GM12878 (cell line): ENCODE measurements around the gene CLMP. TPM values are rescaled to one million over a fixed set of nuclear protein-coding genes. Genes with fewer than 3 reads are reported as not detected.
A peak's percentile ranks its signal among the peaks of the same experiment; 100 is the strongest.

ENCODE experiments used
- CEBPB ChIP-seq, 2 experiments: fragments of 150-350 bp in 1 of 2; IDR thresholded peaks; 2 replicates each; pipeline ENCODE4 v1.6.1; 2012 to 2014; ENCODE audit warnings: low read depth in 2 of 2, low read length in 2 of 2, borderline replicate concordance in 1 of 2, inconsistent platforms in 1 of 2
- CHD4 ChIP-seq: fragments of 200-600 bp; sonication (generic); IDR thresholded peaks from 2 replicates; pipeline ENCODE4 v1.6.1; 2016; ENCODE audit warnings: mild to moderate bottlenecking
- HCFC1 ChIP-seq: fragments of 150-350 bp; IDR thresholded peaks from 2 replicates; pipeline ENCODE4 v1.6.1; 2014; ENCODE audit warnings: low read length
- KDM1A ChIP-seq: fragments of 200-600 bp; sonication (generic); IDR thresholded peaks from 2 replicates; pipeline ENCODE4 v1.6.1; 2016; ENCODE audit warnings: borderline replicate concordance
- NR2F1 ChIP-seq: fragments of 450-650 bp; conservative IDR thresholded peaks from 2 replicates; pipeline ENCODE4 v1.6.1; 2017; ENCODE audit warnings: mild to moderate bottlenecking
- PAX8 ChIP-seq: fragments of 450-650 bp; IDR thresholded peaks from 2 replicates; pipeline ENCODE4 v1.6.1; 2017; ENCODE audit warnings: mild to moderate bottlenecking, moderate library complexity
- POLR2AphosphoS2 ChIP-seq: IDR thresholded peaks from 2 replicates; pipeline ENCODE4 v1.6.1; 2011; ENCODE audit warnings: low read depth, mild to moderate bottlenecking, low read length, improper control_type of control experiment, moderate library complexity
- RBBP5 ChIP-seq: fragments of 200-600 bp; sonication (generic); conservative IDR thresholded peaks from 2 replicates; pipeline ENCODE4 v1.6.1; 2016
- RELA ChIP-seq: fragments of 450-650 bp; IDR thresholded peaks from 2 replicates; pipeline ENCODE4 v1.8.0; 2014; ENCODE audit warnings: borderline replicate concordance; ENCODE audit not compliant: partially characterized antibody
- RUNX3 ChIP-seq: IDR thresholded peaks from 2 replicates; pipeline ENCODE4 v1.6.1; 2012; ENCODE audit warnings: low read length, inconsistent platforms
- SUZ12 ChIP-seq: fragments of 200-600 bp; sonication (generic); IDR thresholded peaks from one replicate; pipeline ENCODE4 v1.6.1; 2018; ENCODE audit warnings: antibody characterized with exemption, mild to moderate bottlenecking; ENCODE audit not compliant: unreplicated experiment
- TBL1XR1 ChIP-seq: IDR thresholded peaks from 2 replicates; pipeline ENCODE4 v1.6.1; 2012; ENCODE audit warnings: low read depth, low read length, improper control_type of control experiment
- TCF7 ChIP-seq: IDR thresholded peaks from 2 replicates; pipeline ENCODE4 v1.6.1; 2014; ENCODE audit warnings: antibody characterized with exemption, borderline replicate concordance
- YY1 ChIP-seq: IDR thresholded peaks from 2 replicates; pipeline ENCODE4 v1.6.1; 2011; ENCODE audit warnings: low read depth, mild to moderate bottlenecking, low read length
- ZNF384 ChIP-seq: IDR thresholded peaks from 2 replicates; pipeline ENCODE4 v1.6.1; 2012; ENCODE audit warnings: low read depth, mild to moderate bottlenecking, low read length, improper control_type of control experiment, borderline replicate concordance
- polyA plus RNA-seq, 11 experiments: library from polyadenylated mRNA; depleted of rRNA in 4 of 11; unstranded in 6 of 11; stranded (reverse) in 5 of 11; fragments of >200 nt; fragmentation: Nextera tagmentation in 4 of 11; fragmentation: Illumina TruSeq in 1 of 11; extraction: Ambion mirVana in 4 of 11; extraction: Trizol in 1 of 11; gene quantifications; 1 replicate in 1 of 11; 2 replicates in 10 of 11; pipeline versions ENCODE4 v1.2.1 to v1.2.3, GENCODE V29; 2011 to 2016; ENCODE audit warnings: inconsistent platforms in 2 of 11, missing spikeins in 2 of 11, low read depth in 1 of 11
- total RNA-seq, 4 experiments: library from RNA; depleted of rRNA in 3 of 4; stranded (reverse); fragments of >200 nt in 3 of 4; fragmentation: Illumina TruSeq in 1 of 4; extraction: Trizol in 1 of 4; gene quantifications; 2 replicates each; pipeline versions ENCODE4 v1.2.1 to v1.2.3, GENCODE V29; 2013 to 2021
- TF ChIP-seq, protein P1 (sequence below): IDR thresholded peaks from 2 replicates; pipeline ENCODE4 v1.6.1; 2012; ENCODE audit warnings: mild to moderate bottlenecking, low read depth, low read length
- TF ChIP-seq, protein P2 (sequence below): fragments of 450-650 bp; IDR thresholded peaks from 2 replicates; pipeline ENCODE4 v1.6.1; 2017; ENCODE audit warnings: antibody characterized with exemption, mild to moderate bottlenecking, moderate library complexity
- TF ChIP-seq, protein P3 (sequence below): fragments of 450-650 bp; IDR thresholded peaks from 2 replicates; pipeline ENCODE4 v1.6.1; 2017; ENCODE audit warnings: low read depth, mild to moderate bottlenecking, moderate library complexity
- TF ChIP-seq, protein P4 (sequence below): fragments of 450-650 bp; IDR thresholded peaks from 2 replicates; pipeline ENCODE4 v1.6.1; 2017; ENCODE audit warnings: mild to moderate bottlenecking, moderate library complexity

Gene CLMP
- total and polyA plus RNA-seq, 10 of the 15 experiments (the other 5 are each of a cell fraction or from before 2014, with no cell fraction given): 0.01 to 0.71 (median 0.20) TPM; not detected in 4

DNA sequence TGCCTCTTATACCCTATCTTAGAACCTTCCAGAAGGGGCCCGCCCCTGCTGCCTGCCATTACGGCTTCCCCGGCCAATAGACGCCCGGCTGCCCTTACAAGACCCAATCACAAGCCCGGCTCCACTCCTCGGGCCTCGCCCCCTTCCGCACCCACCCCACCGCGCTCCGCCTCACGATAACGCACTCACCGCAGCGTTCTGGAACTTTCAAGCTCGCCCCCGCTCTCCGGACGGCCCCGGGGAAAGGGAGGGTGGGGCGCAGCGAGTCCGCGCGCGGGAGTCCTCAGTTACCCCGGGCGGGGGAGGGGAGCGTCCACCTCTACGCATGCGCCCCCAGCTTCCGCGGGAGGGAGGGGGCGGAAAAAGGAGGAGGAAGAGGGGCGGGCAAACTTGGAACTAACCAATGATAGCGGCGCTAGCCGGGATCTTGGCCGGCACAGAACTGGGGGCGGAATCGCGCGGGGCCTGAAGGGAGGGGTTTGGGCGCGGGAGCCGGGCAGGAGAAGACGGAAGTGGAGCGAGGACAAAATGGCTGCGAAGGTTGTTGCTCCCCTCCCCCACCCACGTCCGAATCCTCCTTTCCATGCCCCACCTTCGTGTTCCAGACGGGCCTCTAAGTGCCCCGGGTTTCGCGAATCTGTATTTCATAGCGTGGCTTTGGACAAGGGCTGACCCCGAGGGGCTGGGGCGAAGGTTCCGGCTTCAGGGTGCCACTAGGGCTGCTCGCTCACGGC lies 132.7 kb downstream of the CLMP start (continued):
- TF ChIP-seq ZNF384 (no peak), NR2F1 (no peak), HCFC1 (no peak), RBBP5 (no peak), TBL1XR1 (peak; percentile 10; the same call in 1 of the 2 replicates), RELA (peak; percentile 68), PAX8 (peak; percentile 80), POLR2AphosphoS2 (no peak), TCF7 (no peak), SUZ12 (no peak), RUNX3 (peak; percentile 77), YY1 (peak; percentile 97), KDM1A (no peak), CHD4 (no peak), CEBPB (IDR thresholded peaks at IDR 0.05; ENCODE audit: borderline replicate concordance in 1 of 2, low read depth in 2 of 2, low read length in 2 of 2) (no peak)
- TF ChIP-seq, protein P1, sequence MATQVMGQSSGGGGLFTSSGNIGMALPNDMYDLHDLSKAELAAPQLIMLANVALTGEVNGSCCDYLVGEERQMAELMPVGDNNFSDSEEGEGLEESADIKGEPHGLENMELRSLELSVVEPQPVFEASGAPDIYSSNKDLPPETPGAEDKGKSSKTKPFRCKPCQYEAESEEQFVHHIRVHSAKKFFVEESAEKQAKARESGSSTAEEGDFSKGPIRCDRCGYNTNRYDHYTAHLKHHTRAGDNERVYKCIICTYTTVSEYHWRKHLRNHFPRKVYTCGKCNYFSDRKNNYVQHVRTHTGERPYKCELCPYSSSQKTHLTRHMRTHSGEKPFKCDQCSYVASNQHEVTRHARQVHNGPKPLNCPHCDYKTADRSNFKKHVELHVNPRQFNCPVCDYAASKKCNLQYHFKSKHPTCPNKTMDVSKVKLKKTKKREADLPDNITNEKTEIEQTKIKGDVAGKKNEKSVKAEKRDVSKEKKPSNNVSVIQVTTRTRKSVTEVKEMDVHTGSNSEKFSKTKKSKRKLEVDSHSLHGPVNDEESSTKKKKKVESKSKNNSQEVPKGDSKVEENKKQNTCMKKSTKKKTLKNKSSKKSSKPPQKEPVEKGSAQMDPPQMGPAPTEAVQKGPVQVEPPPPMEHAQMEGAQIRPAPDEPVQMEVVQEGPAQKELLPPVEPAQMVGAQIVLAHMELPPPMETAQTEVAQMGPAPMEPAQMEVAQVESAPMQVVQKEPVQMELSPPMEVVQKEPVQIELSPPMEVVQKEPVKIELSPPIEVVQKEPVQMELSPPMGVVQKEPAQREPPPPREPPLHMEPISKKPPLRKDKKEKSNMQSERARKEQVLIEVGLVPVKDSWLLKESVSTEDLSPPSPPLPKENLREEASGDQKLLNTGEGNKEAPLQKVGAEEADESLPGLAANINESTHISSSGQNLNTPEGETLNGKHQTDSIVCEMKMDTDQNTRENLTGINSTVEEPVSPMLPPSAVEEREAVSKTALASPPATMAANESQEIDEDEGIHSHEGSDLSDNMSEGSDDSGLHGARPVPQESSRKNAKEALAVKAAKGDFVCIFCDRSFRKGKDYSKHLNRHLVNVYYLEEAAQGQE: no peak
- TF ChIP-seq, protein P2, sequence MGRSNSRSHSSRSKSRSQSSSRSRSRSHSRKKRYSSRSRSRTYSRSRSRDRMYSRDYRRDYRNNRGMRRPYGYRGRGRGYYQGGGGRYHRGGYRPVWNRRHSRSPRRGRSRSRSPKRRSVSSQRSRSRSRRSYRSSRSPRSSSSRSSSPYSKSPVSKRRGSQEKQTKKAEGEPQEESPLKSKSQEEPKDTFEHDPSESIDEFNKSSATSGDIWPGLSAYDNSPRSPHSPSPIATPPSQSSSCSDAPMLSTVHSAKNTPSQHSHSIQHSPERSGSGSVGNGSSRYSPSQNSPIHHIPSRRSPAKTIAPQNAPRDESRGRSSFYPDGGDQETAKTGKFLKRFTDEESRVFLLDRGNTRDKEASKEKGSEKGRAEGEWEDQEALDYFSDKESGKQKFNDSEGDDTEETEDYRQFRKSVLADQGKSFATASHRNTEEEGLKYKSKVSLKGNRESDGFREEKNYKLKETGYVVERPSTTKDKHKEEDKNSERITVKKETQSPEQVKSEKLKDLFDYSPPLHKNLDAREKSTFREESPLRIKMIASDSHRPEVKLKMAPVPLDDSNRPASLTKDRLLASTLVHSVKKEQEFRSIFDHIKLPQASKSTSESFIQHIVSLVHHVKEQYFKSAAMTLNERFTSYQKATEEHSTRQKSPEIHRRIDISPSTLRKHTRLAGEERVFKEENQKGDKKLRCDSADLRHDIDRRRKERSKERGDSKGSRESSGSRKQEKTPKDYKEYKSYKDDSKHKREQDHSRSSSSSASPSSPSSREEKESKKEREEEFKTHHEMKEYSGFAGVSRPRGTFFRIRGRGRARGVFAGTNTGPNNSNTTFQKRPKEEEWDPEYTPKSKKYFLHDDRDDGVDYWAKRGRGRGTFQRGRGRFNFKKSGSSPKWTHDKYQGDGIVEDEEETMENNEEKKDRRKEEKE: no peak
- TF ChIP-seq, protein P3, sequence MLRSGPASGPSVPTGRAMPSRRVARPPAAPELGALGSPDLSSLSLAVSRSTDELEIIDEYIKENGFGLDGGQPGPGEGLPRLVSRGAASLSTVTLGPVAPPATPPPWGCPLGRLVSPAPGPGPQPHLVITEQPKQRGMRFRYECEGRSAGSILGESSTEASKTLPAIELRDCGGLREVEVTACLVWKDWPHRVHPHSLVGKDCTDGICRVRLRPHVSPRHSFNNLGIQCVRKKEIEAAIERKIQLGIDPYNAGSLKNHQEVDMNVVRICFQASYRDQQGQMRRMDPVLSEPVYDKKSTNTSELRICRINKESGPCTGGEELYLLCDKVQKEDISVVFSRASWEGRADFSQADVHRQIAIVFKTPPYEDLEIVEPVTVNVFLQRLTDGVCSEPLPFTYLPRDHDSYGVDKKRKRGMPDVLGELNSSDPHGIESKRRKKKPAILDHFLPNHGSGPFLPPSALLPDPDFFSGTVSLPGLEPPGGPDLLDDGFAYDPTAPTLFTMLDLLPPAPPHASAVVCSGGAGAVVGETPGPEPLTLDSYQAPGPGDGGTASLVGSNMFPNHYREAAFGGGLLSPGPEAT: peak; percentile 6; the same call in 1 of the 2 replicates
- TF ChIP-seq, protein P4, sequence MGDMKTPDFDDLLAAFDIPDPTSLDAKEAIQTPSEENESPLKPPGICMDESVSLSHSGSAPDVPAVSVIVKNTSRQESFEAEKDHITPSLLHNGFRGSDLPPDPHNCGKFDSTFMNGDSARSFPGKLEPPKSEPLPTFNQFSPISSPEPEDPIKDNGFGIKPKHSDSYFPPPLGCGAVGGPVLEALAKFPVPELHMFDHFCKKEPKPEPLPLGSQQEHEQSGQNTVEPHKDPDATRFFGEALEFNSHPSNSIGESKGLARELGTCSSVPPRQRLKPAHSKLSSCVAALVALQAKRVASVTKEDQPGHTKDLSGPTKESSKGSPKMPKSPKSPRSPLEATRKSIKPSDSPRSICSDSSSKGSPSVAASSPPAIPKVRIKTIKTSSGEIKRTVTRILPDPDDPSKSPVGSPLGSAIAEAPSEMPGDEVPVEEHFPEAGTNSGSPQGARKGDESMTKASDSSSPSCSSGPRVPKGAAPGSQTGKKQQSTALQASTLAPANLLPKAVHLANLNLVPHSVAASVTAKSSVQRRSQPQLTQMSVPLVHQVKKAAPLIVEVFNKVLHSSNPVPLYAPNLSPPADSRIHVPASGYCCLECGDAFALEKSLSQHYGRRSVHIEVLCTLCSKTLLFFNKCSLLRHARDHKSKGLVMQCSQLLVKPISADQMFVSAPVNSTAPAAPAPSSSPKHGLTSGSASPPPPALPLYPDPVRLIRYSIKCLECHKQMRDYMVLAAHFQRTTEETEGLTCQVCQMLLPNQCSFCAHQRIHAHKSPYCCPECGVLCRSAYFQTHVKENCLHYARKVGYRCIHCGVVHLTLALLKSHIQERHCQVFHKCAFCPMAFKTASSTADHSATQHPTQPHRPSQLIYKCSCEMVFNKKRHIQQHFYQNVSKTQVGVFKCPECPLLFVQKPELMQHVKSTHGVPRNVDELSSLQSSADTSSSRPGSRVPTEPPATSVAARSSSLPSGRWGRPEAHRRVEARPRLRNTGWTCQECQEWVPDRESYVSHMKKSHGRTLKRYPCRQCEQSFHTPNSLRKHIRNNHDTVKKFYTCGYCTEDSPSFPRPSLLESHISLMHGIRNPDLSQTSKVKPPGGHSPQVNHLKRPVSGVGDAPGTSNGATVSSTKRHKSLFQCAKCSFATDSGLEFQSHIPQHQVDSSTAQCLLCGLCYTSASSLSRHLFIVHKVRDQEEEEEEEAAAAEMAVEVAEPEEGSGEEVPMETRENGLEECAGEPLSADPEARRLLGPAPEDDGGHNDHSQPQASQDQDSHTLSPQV: no peak
